ENCODE results near the gene CD99L2.

CD99L2 gene

DNA sequence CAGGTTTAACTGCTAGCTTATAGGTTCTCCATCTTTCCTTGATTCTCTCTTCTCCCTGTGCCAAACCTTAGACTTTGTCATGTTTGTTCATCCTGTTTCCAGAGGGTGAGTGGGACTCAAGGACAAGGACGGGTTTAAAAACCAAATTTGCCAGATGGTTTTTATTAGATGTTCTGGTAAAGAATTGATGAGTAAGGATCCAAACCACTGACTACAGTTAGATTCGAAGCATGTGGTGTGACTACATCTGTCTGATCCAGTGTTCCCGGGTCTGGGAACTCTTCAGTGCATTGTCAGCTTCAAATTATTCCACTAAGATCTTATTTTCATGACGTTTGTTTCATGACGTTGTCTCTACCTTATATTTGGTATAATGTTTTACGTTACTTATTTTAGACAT, 167.7 kb downstream of the CD99L2 start:
- TF ChIP-seq POLR2A (IDR thresholded peaks at IDR 0.05; ENCODE audit: low read depth, low read length) (no peak), PAX5 (IDR thresholded peaks at IDR 0.05; ENCODE audit: insufficient read depth, low read length, severe bottlenecking) (no peak), POU2F2 (IDR thresholded peaks at IDR 0.05; ENCODE audit: low read depth, low read length) (no peak), TAF1 (IDR thresholded peaks at IDR 0.05; ENCODE audit: low read depth, low read length) (no peak), SPI1 (IDR thresholded peaks at IDR 0.05; ENCODE audit: low read depth, low read length) (no peak), POLR2AphosphoS5 (IDR thresholded peaks at IDR 0.05; ENCODE audit: low read depth, low read length) (no peak)
- DNase-seq (ENCODE audit: insufficient read length, low spot score), result no peak
- FAIRE-seq, result no peak

DNA sequence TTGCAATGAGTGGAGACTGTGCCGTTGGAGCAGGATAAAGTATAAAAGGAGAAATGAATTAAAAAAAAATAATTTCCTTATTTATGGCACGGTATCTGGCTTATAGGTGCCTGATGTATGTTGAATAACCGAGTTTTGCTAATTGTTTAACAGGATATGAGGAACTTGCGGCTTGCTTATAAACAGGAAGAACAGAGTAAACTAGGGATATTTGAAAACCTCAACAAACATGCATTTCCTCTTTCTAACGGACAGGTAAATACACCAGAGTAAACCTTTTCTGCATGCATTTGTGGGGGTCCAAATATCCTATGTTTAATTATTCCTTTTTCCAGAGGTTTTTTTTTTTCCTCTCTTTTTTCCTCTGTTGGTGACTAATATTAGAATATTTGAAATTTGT, 168.5 kb downstream of the CD99L2 start:
- no peak for FAIRE-seq
- DNase-seq (ENCODE audit: insufficient read length, low spot score), result no peak
- TF ChIP-seq POLR2A (IDR thresholded peaks at IDR 0.05; ENCODE audit: low read depth, low read length) (no peak), POU2F2 (IDR thresholded peaks at IDR 0.05; ENCODE audit: low read depth, low read length) (no peak), SPI1 (IDR thresholded peaks at IDR 0.05; ENCODE audit: low read depth, low read length) (no peak), PAX5 (IDR thresholded peaks at IDR 0.05; ENCODE audit: insufficient read depth, low read length, severe bottlenecking) (no peak), POLR2AphosphoS5 (IDR thresholded peaks at IDR 0.05; ENCODE audit: low read depth, low read length) (no peak), TAF1 (IDR thresholded peaks at IDR 0.05; ENCODE audit: low read depth, low read length) (no peak)

DNA sequence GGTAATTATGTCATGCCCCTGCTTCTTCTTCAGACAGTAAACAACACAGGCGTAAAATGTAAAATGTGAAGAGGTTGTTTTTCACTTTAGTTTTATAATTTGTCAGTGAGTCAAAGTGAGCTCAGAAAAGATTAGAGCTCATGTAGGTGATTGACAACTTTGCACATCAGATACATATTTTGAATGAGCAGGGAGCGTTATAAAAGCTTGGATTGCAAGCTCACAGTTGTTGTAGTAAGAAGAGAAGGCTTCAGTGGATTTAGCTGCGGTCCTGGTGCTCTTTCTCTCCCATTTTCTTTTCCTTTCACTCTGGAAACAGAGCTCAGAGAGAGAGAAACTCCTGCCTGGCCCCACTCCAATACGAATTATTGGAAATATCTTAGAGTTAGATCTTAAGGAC, 178.8 kb downstream of the CD99L2 start:
- DNase-seq (ENCODE audit: insufficient read length, low spot score) (no peak), FAIRE-seq (no peak)
- TF ChIP-seq PAX5 (IDR thresholded peaks at IDR 0.05; ENCODE audit: insufficient read depth, low read length, severe bottlenecking) (no peak), SPI1 (IDR thresholded peaks at IDR 0.05; ENCODE audit: low read depth, low read length) (no peak), POLR2A (IDR thresholded peaks at IDR 0.05; ENCODE audit: low read depth, low read length) (no peak), POU2F2 (IDR thresholded peaks at IDR 0.05; ENCODE audit: low read depth, low read length) (no peak), POLR2AphosphoS5 (IDR thresholded peaks at IDR 0.05; ENCODE audit: low read depth, low read length) (no peak), TAF1 (IDR thresholded peaks at IDR 0.05; ENCODE audit: low read depth, low read length) (no peak)
